Fibroblast of skin of left biceps (primary cell): ENCODE measurements around the gene TBC1D10A.

Experiments used
- DNase-seq, 2 experiments: peaks; one replicate each; pipeline ENCODE4 v3.0.0-alpha.2; 2013; ENCODE audit warnings: low read depth in 2 of 2

The TBC1D10A gene

GRCh38 chr22:30247974-30248373 is 78.8 kb downstream of the TBC1D10A start:
- DNase-seq = no peak

GRCh38 chr22:30247561-30247960 is 79.2 kb downstream of the TBC1D10A start:
- DNase-seq = no peak

GRCh38 chr22:30246814-30247376 is 79.8 kb downstream of the TBC1D10A start:
- no peak for DNase-seq

- no peak for DNase-seq
Measured at GRCh38 chr22:30245985-30246813, 80.5 kb downstream of the TBC1D10A start, which contains the start of gene LIF. LIF (minus strand) TSS chr22:30246759; CDS start chr22:30246695, 64 bp downstream.

GRCh38 chr22:30245181-30245984 is 81.4 kb downstream of the TBC1D10A start:
- no peak for DNase-seq

- no peak for DNase-seq
Measured at GRCh38 chr22:30244641-30245040, 82.1 kb downstream of the TBC1D10A start.

GRCh38 chr22:30244066-30244465 is 82.7 kb downstream of the TBC1D10A start:
- no peak for DNase-seq

GRCh38 chr22:30243661-30244060 is 83.1 kb downstream of the TBC1D10A start:
- no peak for DNase-seq
